ENCODE measurements around the gene MYO1C.

The MYO1C gene

GRCh38 chr17:1490643-1491442, 1.6 kb downstream of the MYO1C start:
- DNase-seq (ENCODE audit: low read depth): no peak
- H3K4me3 ChIP-seq (replicated peaks; ENCODE audit: low read depth, low read length): peak overlapping the region; percentile 70
- no peak for TF ChIP-seq CTCF (IDR thresholded peaks at IDR 0.05; ENCODE audit: low read length, missing control alignments)

- no peak for DNase-seq (ENCODE audit: low read depth)
- no peak for TF ChIP-seq CTCF (IDR thresholded peaks at IDR 0.05; ENCODE audit: low read length, missing control alignments)
- H3K4me3 ChIP-seq (replicated peaks; ENCODE audit: low read depth, low read length): peak overlapping the region; percentile 52
These were observed 3.6 kb downstream of the MYO1C start for GRCh38 chr17:1488826-1489270.

- TF ChIP-seq CTCF (IDR thresholded peaks at IDR 0.05; ENCODE audit: low read length, missing control alignments): no peak
- peak overlapping the region; percentile 52 for H3K4me3 ChIP-seq (replicated peaks; ENCODE audit: low read depth, low read length)
- DNase-seq (ENCODE audit: low read depth): peak; percentile 87
These were observed 4.3 kb downstream of the MYO1C start for GRCh38 chr17:1487939-1488825.

- TF ChIP-seq CTCF (IDR thresholded peaks at IDR 0.05; ENCODE audit: low read length, missing control alignments): no peak
- DNase-seq (ENCODE audit: low read depth): peak; percentile 44
- peak overlapping the region; percentile 44 for H3K4me3 ChIP-seq (replicated peaks; ENCODE audit: low read depth, low read length)
These were observed 5.4 kb downstream of the MYO1C start for GRCh38 chr17:1486802-1487695.

- peak overlapping the region; percentile 60 for H3K4me3 ChIP-seq (replicated peaks; ENCODE audit: low read depth, low read length)
- no peak for TF ChIP-seq CTCF (IDR thresholded peaks at IDR 0.05; ENCODE audit: low read length, missing control alignments)
- DNase-seq (ENCODE audit: low read depth): peak; percentile 61
These were observed 6.8 kb downstream of the MYO1C start for GRCh38 chr17:1485423-1486376.

Data from fibroblast of pulmonary artery (primary cell).